Heart left ventricle (tissue), 16 donors: Measurements from ENCODE around the gene PRELID2. TPM values are rescaled to one million over a fixed set of nuclear protein-coding genes. Genes with fewer than 3 reads are reported as not detected.

ENCODE experiments used
- ATAC-seq, 4 donors: fragments of 200-7000 bp; cut with Tn5 transposase; one replicate each; pipeline ENCODE4 v1.9.1; 2020 to 2022; ENCODE audit warnings: moderate library complexity in 4 of 4, mild to moderate bottlenecking in 3 of 4, moderate number of reproducible peaks in 1 of 4
- DNase-seq, 5 donors: peaks; one replicate each; pipeline ENCODE4 v3.0.0-alpha.2; 2020
- H3K27ac ChIP-seq, 12 donors: fragments of 200-600 bp; sonication (generic) in 4 of 12; one replicate each; pipeline versions ENCODE4 v1.5.0 to v1.8.0; 2016 to 2022; ENCODE audit warnings: mild to moderate bottlenecking in 2 of 12
- H3K27me3 ChIP-seq, 9 donors: fragments of 200-600 bp; sonication (generic) in 2 of 9; one replicate each; pipeline versions ENCODE4 v1.5.1 to v1.8.0; 2016 to 2022; ENCODE audit warnings: mild to moderate bottlenecking in 3 of 9
- H3K36me3 ChIP-seq, 9 donors: fragments of 200-600 bp; sonication (generic) in 2 of 9; one replicate each; pipeline versions ENCODE4 v1.5.0 to v1.8.0; 2018 to 2022; ENCODE audit warnings: mild to moderate bottlenecking in 2 of 9
- H3K4me1 ChIP-seq, 12 donors: fragments of 200-600 bp; sonication (generic) in 4 of 12; one replicate each; pipeline versions ENCODE4 v1.5.0 to v1.8.0; 2016 to 2022; ENCODE audit warnings: mild to moderate bottlenecking in 3 of 12
- H3K4me3 ChIP-seq, 12 donors: fragments of 200-600 bp; sonication (generic) in 4 of 12; one replicate each; pipeline versions ENCODE4 v1.5.0 to v1.8.0; 2017 to 2022; ENCODE audit warnings: mild to moderate bottlenecking in 9 of 12, moderate library complexity in 4 of 12
- H3K9me3 ChIP-seq, 12 donors: fragments of 200-600 bp; sonication (generic) in 4 of 12; one replicate each; pipeline versions ENCODE4 v1.5.0 to v1.8.0; 2016 to 2022; ENCODE audit warnings: mild to moderate bottlenecking in 1 of 12
- CTCF ChIP-seq, 12 donors: fragments of 200-600 bp; sonication (generic) in 4 of 12; IDR thresholded peaks; one replicate each; pipeline versions ENCODE4 v1.5.0 to v1.8.0; 2018 to 2022; ENCODE audit warnings: antibody characterized with exemption in 12 of 12, mild to moderate bottlenecking in 5 of 12
- POLR2A ChIP-seq, 2 donors: fragments of 450-650 bp; IDR thresholded peaks; one replicate each; pipeline ENCODE4 v1.6.1; 2017; ENCODE audit warnings: antibody characterized with exemption in 2 of 2, mild to moderate bottlenecking in 2 of 2, moderate library complexity in 2 of 2
- WGBS, 4 donors: extraction: QIAGEN DNeasy Blood & Tissue Kit in 2 of 4; methylation state at CpG; one replicate each; pipeline versions ENCODE4 v1.1.5 to v1.1.7; 2013 to 2018; 5-methylcytosine and 5-hydroxymethylcytosine counted together
- intact Hi-C, 10 donors: fragments of 100-400 bp; cut with DNase I; formaldehyde crosslinking; loops; one replicate each; pipeline versions ENCODE4 v1.11.1 to v1.14.2; 2022
- polyA plus RNA-seq, 2 donors: library from polyadenylated mRNA; stranded (reverse); fragments of 200-250 nt; gene quantifications; one replicate each; pipeline ENCODE4 v1.2.3, GENCODE V29; 2013
- total RNA-seq, 9 donors: library from RNA; depleted of rRNA in 2 of 9; stranded (reverse); fragments of >200 nt in 2 of 9; fragmentation: NEBNext Ultra II Directional in 3 of 9; extraction: Animal tissue kit (Norgen Biotek cat#: 25700) in 3 of 9; gene quantifications; one replicate each; pipeline versions ENCODE4 v1.1.0 to v1.2.4, GENCODE V29; 2016 to 2023
- donor health status: ischemic (EF 13 %, LVEDD 7.1; RV severe dilation, severe dysfunction).
- donor health status: healthy with polysubstance abuse.
- donor health status: DM: no; HTN: yes; CAD: no.
- donor health status: DM: no; HTN: no; CAD: no.
- donor health status: ischemic (EF 25% LVEDD 6.9; RV normal size, moderate dysfunction).
- donor health status: ischemic (EF 25% LVEDD 5.7; RV mildly dilated, moderate dysfunction).
- donor health status: healthy.
- donor health status: DM: yes; HTN: yes; CAD: no.
- donor health status: ischemic (EF 35%, LVEDD 5.7; RV mildly dilated, moderate dysfunction).
- donor health status: nonischemic (EF 11% LVEDD 7.7; RV severe dilation, severe dysfunction).
- donor health status: DM: yes; HTN: yes; CAD: no.
- donor health status: PGD.
- donor health status: ischemic (EF 29% LVEDD 5.4; RV normal size, mild dysfunction).
- donor health status: nonischemic (EF 23%, LVEDD 6.1; RV moderate dilation, normal function).

Gene PRELID2
- total and polyA plus RNA-seq, 11 donors = 1.2 to 26.7 (median 9.1) TPM

- TF ChIP-seq CTCF (IDR thresholded peaks at IDR 0.05) (no peak), POLR2A (IDR thresholded peaks at IDR 0.05) (no peak)
- H3K4me3 ChIP-seq = no peak overlapping the region
- no peaks in the 10 kb centered on the region for H3K9me3 ChIP-seq
- H3K27ac ChIP-seq = no peak overlapping the region
- no peak for DNase-seq
- H3K27me3 ChIP-seq = no peaks in the 10 kb centered on the region
- H3K4me1 ChIP-seq = peaks cover 0 to 28% (median 14%) of the 10 kb centered on the region in 12 donors
- WGBS, 4 donors = 73 to 79% (median 77%) methylated on average over 10 of the region's 10 CpGs
- intact Hi-C loops = loop anchor here in 7 of 10 donors (5.0 to 10.0 kb wide), 5 partner anchors 149 to 291 kb away; no protein-coding TSS in a partner anchor
- no peaks in the 10 kb centered on the region for H3K36me3 ChIP-seq
- ATAC-seq = no peak
Measured at GRCh38 chr5:145833631-145834200, 1.4 kb downstream of the PRELID2 start.

GRCh38 chr5:145830594-145830993 lies 4.5 kb downstream of the PRELID2 start:
- Histone ChIP-seq H3K27ac (no peak overlapping the region), H3K36me3 (no peaks in the 10 kb centered on the region), H3K27me3 (no peaks in the 10 kb centered on the region), H3K9me3 (no peaks in the 10 kb centered on the region), H3K4me3 (no peak overlapping the region), H3K4me1 (peaks cover 0 to 23% (median 10%) of the 10 kb centered on the region in 12 donors)
- 27 to 69% (median 58%) methylated on average over 1 of the region's 1 CpG for WGBS, 4 donors
- no peak for DNase-seq
- intact Hi-C loops = loop anchor here in 7 of 10 donors (5.0 to 10.0 kb wide), 5 partner anchors 146 to 294 kb away; no protein-coding TSS in a partner anchor
- no peak for TF ChIP-seq CTCF (IDR thresholded peaks at IDR 0.05)
- no peak for TF ChIP-seq POLR2A (IDR thresholded peaks at IDR 0.05)
- no peak for ATAC-seq

- no peak for ATAC-seq
- no peaks in the 10 kb centered on the region for H3K36me3 ChIP-seq
- no peaks in the 10 kb centered on the region for H3K9me3 ChIP-seq
- DNase-seq = no peak
- peaks cover 0 to 21% (median 9%) of the 10 kb centered on the region in 12 donors for H3K4me1 ChIP-seq
- H3K27ac ChIP-seq = no peak overlapping the region
- no peak overlapping the region for H3K4me3 ChIP-seq
- no peaks in the 10 kb centered on the region for H3K27me3 ChIP-seq
- TF ChIP-seq POLR2A (IDR thresholded peaks at IDR 0.05) (no peak), CTCF (IDR thresholded peaks at IDR 0.05) (no peak)
- intact Hi-C loops = loop anchor here (5.0 to 10.0 kb wide), 9 partner anchors 138 to 1628 kb away; no protein-coding TSS in a partner anchor
Measured at GRCh38 chr5:145829708-145830361, 5.3 kb downstream of the PRELID2 start.

GRCh38 chr5:145826895-145827674 lies 8.1 kb downstream of the PRELID2 start:
- ATAC-seq (no peak), DNase-seq (no peak)
- 78 to 82% (median 80%) methylated on average over 8 of the region's 8 CpGs for WGBS, 4 donors
- intact Hi-C loops = loop anchor here (5.0 to 10.0 kb wide), 6 partner anchors 135 to 1625 kb away; no protein-coding TSS in a partner anchor
- Histone ChIP-seq H3K36me3 (no peaks in the 10 kb centered on the region), H3K9me3 (no peaks in the 10 kb centered on the region), H3K4me1 (peaks cover 0 to 11% (median 5%) of the 10 kb centered on the region in 12 donors), H3K4me3 (no peak overlapping the region), H3K27me3 (no peaks in the 10 kb centered on the region), H3K27ac (no peak overlapping the region)
- TF ChIP-seq POLR2A (IDR thresholded peaks at IDR 0.05) = no peak
- no peak for TF ChIP-seq CTCF (IDR thresholded peaks at IDR 0.05)
